ENCODE measurements around the gene APBB1. TPM values are rescaled to one million over a fixed set of nuclear protein-coding genes. Genes with fewer than 3 reads are reported as not detected.

APBB1 gene
- total and polyA plus RNA-seq, 10 of the 15 experiments (the other 5 are each of a cell fraction or from before 2014, with no cell fraction given) = 0.31 to 10.6 (median 5.4) TPM

DNA sequence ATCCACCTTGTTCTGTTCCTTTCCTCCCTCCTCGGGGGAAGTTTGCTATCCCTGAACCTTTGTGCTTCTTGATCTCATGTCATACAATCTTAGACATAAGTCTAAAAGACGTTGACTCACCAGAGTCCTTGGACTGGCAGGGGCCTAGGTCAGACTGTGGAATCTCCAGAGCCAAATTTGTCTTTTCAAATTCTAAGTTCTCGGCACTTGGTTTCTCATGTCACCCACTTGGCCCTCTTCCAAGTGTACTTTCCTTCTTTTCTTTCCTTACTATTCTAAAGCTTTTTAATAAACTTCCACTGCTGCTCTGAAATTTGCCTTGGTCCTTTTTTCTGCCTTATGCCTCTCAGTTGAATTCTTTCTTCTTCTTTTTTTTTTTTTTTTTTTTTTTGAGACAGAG, 58.7 kb downstream of the APBB1 start:
- Histone ChIP-seq H2AFZ (ENCODE audit: control insufficient read depth, low read depth, low read length) (no peak overlapping the region), H4K20me1 (ENCODE audit: control insufficient read depth, insufficient read depth) (no peaks in the 10 kb centered on the region), H3K79me2 (ENCODE audit: control insufficient read depth, insufficient read depth, low read length) (no peaks in the 10 kb centered on the region), H3K4me1 (ENCODE audit: control insufficient read depth, insufficient read depth, low read length) (no peaks in the 10 kb centered on the region), H3K36me3 (ENCODE audit: control insufficient read depth in 2 of 2, insufficient read depth in 2 of 2, low read length in 1 of 2) (no peaks in the 10 kb centered on the region), H3K27ac (ENCODE audit: control insufficient read depth, insufficient read depth) (no peak overlapping the region), H3K9ac (ENCODE audit: control insufficient read depth, insufficient read depth, low read length) (no peak overlapping the region), H3K4me3 (no peak overlapping the region), H3K9me3 (replicated peaks; ENCODE audit: control insufficient read depth, insufficient read depth, low read length) (no peaks in the 10 kb centered on the region), H3K27me3 (replicated peaks in 1 of 2; ENCODE audit: control insufficient read depth in 2 of 2, insufficient read depth in 2 of 2, low read length in 1 of 2) (no peaks in the 10 kb centered on the region), H3K4me2 (ENCODE audit: control insufficient read depth, insufficient read depth) (no peak overlapping the region)
- in situ Hi-C loops (cut with MboI) (loop anchor here (5.0 kb wide), 1 partner anchor 338 kb away; no protein-coding TSS in a partner anchor), intact Hi-C loops (cut with micrococcal nuclease; ENCODE audit: unreplicated experiment) (no loop called here)
- DNase-seq (ENCODE audit: low read depth, low spot score) (no peak), FAIRE-seq (no peak), ATAC-seq (no peak)
- 35% methylated on average over 3 of the region's 3 CpGs for WGBS (ENCODE audit: insufficient coverage, insufficient replicate concordance, low lambda C conversion rate, missing lambda C conversion rate)
- ChIA-PET POLR2A (interaction anchor here (0.6 kb wide), 1 partner anchor 90 kb away, joined by 3 read pairs; no protein-coding TSS in a partner anchor), RAD21 (ENCODE audit: unreplicated experiment) (interaction anchor here (1.3 kb wide), 1 partner anchor 83 kb away, joined by 4 read pairs; no protein-coding TSS in a partner anchor), CTCF (interaction anchor here (0.7 to 5.3 kb wide), 5 partner anchors 7 to 1808 kb away, joined by 3 to 59 read pairs (median 25); no protein-coding TSS in a partner anchor), SMC1A (ENCODE audit: uncharacterized antibody, unreplicated experiment) (interaction anchor here (3.3 kb wide), 1 partner anchor 19 kb away, joined by 10 read pairs; no protein-coding TSS in a partner anchor)
- no TSS peak for BruUV-seq (replicated peaks)
- no peak for TF ChIP-seq GABPA (IDR thresholded peaks at IDR 0.05; ENCODE audit: low read depth)
- no peak for TF ChIP-seq ASH2L (IDR thresholded peaks at IDR 0.05; ENCODE audit: borderline replicate concordance, low read depth)
- TF ChIP-seq, protein P1, sequence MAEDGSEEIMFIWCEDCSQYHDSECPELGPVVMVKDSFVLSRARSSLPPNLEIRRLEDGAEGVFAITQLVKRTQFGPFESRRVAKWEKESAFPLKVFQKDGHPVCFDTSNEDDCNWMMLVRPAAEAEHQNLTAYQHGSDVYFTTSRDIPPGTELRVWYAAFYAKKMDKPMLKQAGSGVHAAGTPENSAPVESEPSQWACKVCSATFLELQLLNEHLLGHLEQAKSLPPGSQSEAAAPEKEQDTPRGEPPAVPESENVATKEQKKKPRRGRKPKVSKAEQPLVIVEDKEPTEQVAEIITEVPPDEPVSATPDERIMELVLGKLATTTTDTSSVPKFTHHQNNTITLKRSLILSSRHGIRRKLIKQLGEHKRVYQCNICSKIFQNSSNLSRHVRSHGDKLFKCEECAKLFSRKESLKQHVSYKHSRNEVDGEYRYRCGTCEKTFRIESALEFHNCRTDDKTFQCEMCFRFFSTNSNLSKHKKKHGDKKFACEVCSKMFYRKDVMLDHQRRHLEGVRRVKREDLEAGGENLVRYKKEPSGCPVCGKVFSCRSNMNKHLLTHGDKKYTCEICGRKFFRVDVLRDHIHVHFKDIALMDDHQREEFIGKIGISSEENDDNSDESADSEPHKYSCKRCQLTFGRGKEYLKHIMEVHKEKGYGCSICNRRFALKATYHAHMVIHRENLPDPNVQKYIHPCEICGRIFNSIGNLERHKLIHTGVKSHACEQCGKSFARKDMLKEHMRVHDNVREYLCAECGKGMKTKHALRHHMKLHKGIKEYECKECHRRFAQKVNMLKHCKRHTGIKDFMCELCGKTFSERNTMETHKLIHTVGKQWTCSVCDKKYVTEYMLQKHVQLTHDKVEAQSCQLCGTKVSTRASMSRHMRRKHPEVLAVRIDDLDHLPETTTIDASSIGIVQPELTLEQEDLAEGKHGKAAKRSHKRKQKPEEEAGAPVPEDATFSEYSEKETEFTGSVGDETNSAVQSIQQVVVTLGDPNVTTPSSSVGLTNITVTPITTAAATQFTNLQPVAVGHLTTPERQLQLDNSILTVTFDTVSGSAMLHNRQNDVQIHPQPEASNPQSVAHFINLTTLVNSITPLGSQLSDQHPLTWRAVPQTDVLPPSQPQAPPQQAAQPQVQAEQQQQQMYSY (CRISPR knock-in tag; IDR thresholded peaks at IDR 0.05) = no peak
- no peak for TF ChIP-seq RFX5 (IDR thresholded peaks at IDR 0.05; ENCODE audit: low read depth, low read length)
- TF ChIP-seq, protein P2, sequence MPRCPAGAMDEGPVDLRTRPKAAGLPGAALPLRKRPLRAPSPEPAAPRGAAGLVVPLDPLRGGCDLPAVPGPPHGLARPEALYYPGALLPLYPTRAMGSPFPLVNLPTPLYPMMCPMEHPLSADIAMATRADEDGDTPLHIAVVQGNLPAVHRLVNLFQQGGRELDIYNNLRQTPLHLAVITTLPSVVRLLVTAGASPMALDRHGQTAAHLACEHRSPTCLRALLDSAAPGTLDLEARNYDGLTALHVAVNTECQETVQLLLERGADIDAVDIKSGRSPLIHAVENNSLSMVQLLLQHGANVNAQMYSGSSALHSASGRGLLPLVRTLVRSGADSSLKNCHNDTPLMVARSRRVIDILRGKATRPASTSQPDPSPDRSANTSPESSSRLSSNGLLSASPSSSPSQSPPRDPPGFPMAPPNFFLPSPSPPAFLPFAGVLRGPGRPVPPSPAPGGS (IDR thresholded peaks at IDR 0.05; ENCODE audit: borderline replicate concordance, insufficient read depth, low read depth, low read length, poor library complexity, severe bottlenecking) = no peak
- TF ChIP-seq EZH2 (IDR thresholded peaks at IDR 0.05; ENCODE audit: borderline replicate concordance, control insufficient read depth, low read depth, low read length) = no peak
- no peak for TF ChIP-seq JUND (IDR thresholded peaks at IDR 0.05; ENCODE audit: low read depth, low read length)
- no peak for TF ChIP-seq SMARCA5 (IDR thresholded peaks at IDR 0.05)
- no peak for TF ChIP-seq SPI1 (IDR thresholded peaks at IDR 0.05; ENCODE audit: borderline replicate concordance, insufficient read depth, low read depth, low read length)
- TF ChIP-seq, protein P3, sequence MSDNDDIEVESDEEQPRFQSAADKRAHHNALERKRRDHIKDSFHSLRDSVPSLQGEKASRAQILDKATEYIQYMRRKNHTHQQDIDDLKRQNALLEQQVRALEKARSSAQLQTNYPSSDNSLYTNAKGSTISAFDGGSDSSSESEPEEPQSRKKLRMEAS (IDR thresholded peaks at IDR 0.05; ENCODE audit: low read depth, low read length) = no peak
- TF ChIP-seq SMAD1 (IDR thresholded peaks at IDR 0.05; ENCODE audit: low read depth, partially characterized antibody) = no peak
- no peak for TF ChIP-seq WRNIP1 (IDR thresholded peaks at IDR 0.05; ENCODE audit: borderline replicate concordance, low read depth, low read length)
- TF ChIP-seq CHD2 (IDR thresholded peaks at IDR 0.05; ENCODE audit: borderline replicate concordance, low read depth, low read length) = no peak
- no peak for TF ChIP-seq ZNF384 (IDR thresholded peaks at IDR 0.05; ENCODE audit: borderline replicate concordance, low read depth, low read length)

All from GM12878 (cell line).